ENCODE measurements around the gene MC1R. TPM values are rescaled to one million over a fixed set of nuclear protein-coding genes. Genes with fewer than 3 reads are reported as not detected.
A peak's percentile ranks its signal among the peaks of the same experiment; 100 is the strongest.

Gene MC1R
- total and polyA plus RNA-seq, 2 of the 8 experiments (the other 6 are each of a cell fraction or from before 2014, with no cell fraction given): 2.2 to 2.9 TPM

GRCh38 chr16:89909777-89910716, 8.6 kb upstream of the MC1R start (continued):
- TF ChIP-seq EGR1 (IDR thresholded peaks at IDR 0.05; ENCODE audit: borderline replicate concordance, low read depth, low read length) (peak; percentile 16; the same call in 1 of the 2 replicates), TBP (IDR thresholded peaks at IDR 0.05; ENCODE audit: low read depth, low read length) (no peak), HDAC2 (IDR thresholded peaks at IDR 0.05; ENCODE audit: borderline replicate concordance in 1 of 2, low read depth in 2 of 2, low read length in 2 of 2) (0 out of 4 replicates have a peak, but pooled peaks of 1 of the 2 experiments have one; percentile 37), SIRT6 (IDR thresholded peaks at IDR 0.05; ENCODE audit: low read length) (no peak), TCF12 (IDR thresholded peaks at IDR 0.05; ENCODE audit: low read depth, low read length) (peak; percentile 52; the same call in 1 of the 2 replicates), GABPA (IDR thresholded peaks at IDR 0.05; ENCODE audit: borderline replicate concordance, insufficient read depth, low read length) (peak; percentile 81; the same call in 1 of the 2 replicates), CREB1 (IDR thresholded peaks at IDR 0.05) (peak; percentile 43; the same call in 1 of the 2 replicates)
